A549 (cell line): Measurements from ENCODE around the gene MS4A2. TPM values are rescaled to one million over a fixed set of nuclear protein-coding genes. Genes with fewer than 3 reads are reported as not detected.
"Not testable (repeated sequence)": the region's sequence is repeated elsewhere in the genome, so short reads cannot be mapped to it uniquely, and the experiment has no call there.

Experiments used
- ATAC-seq, 2 experiments: fragments of 200-7000 bp in 1 of 2; fragments of >200 bp in 1 of 2; cut with Nextera tagmentation in 1 of 2; cut with Tn5 transposase in 1 of 2; 3 replicates each; pipeline versions ENCODE4 v1.8.0 to v1.9.1; 2018 to 2020; ENCODE audit warnings: mild to moderate bottlenecking in 1 of 2, moderate library complexity in 1 of 2
- CTCF ChIA-PET: fragments of 300-600 bp; sonication (Branson Sonifier 250); formaldehyde crosslinking; extraction: SDS; loops from one replicate; lab custom pipeline; 2021; ENCODE audit warnings: antibody characterized with exemption, inconsistent platforms; lab: Yijun Ruan, JAX
- POLR2A ChIA-PET: fragments of 350-600 bp; formaldehyde crosslinking; extraction: SDS; loops from one replicate; lab custom pipeline; 2021; ENCODE audit warnings: antibody characterized with exemption, inconsistent platforms; lab: Yijun Ruan, JAX
- DNase-seq, 2 experiments: peaks; one replicate each; pipeline versions ENCODE4 v3.0.0 to v3.0.0-alpha.2; 2011 to 2016; ENCODE audit warnings: low read depth in 1 of 2, low spot score in 1 of 2
- FAIRE-seq: peaks from 2 replicates; lab custom pipeline; 2011; peaks lifted over from hg19 to GRCh38; lab: Jason Lieb, UNC
- H3K27ac ChIP-seq, 2 experiments: fragments of >200 bp; sonication (Bioruptor Twin); formaldehyde crosslinking; 3 replicates each; pipeline ENCODE4 v1.5.1; 2016 to 2017
- H3K4me1 ChIP-seq: fragments of >200 bp; sonication (Bioruptor Twin); formaldehyde crosslinking; 3 replicates; pipeline ENCODE4 v1.6.1; 2016
- H3K4me2 ChIP-seq: fragments of >200 bp; sonication (Bioruptor Twin); formaldehyde crosslinking; 3 replicates; pipeline ENCODE4 v1.6.1; 2016
- H3K4me3 ChIP-seq: fragments of >200 bp; sonication (Bioruptor Twin); formaldehyde crosslinking; 3 replicates; pipeline ENCODE4 v1.5.1; 2016
- H3K9me3 ChIP-seq: fragments of >200 bp; sonication (Bioruptor Twin); formaldehyde crosslinking; 3 replicates; pipeline ENCODE4 v1.6.1; 2016
- BHLHE40 ChIP-seq: IDR thresholded peaks from 2 replicates; pipeline ENCODE4 v1.6.1; 2012; ENCODE audit warnings: low read depth, low read length, inconsistent platforms
- CEBPB ChIP-seq, 2 experiments: fragments of >200 bp in 1 of 2; sonication (Bioruptor Twin) in 1 of 2; formaldehyde crosslinking in 1 of 2; IDR thresholded peaks; 2 replicates each; pipeline ENCODE4 v1.6.1; 2012 to 2016
- E2F6 ChIP-seq: IDR thresholded peaks from 2 replicates; pipeline ENCODE4 v1.6.1; 2012; ENCODE audit warnings: low read depth, borderline replicate concordance
- EHF ChIP-seq: fragments of 250-450 bp; sonication (Bioruptor Pico); IDR thresholded peaks from 2 replicates; pipeline ENCODE4 v1.5.0; 2020; ENCODE audit warnings: mild to moderate bottlenecking
- EHMT2 ChIP-seq: fragments of 200-600 bp; sonication (generic); IDR thresholded peaks from 2 replicates; pipeline ENCODE4 v1.6.1; 2016; ENCODE audit warnings: antibody characterized with exemption, low read depth, mild to moderate bottlenecking, moderate library complexity
- ELK1 ChIP-seq: fragments of 150-350 bp; IDR thresholded peaks from 2 replicates; pipeline ENCODE4 v1.6.1; 2014; ENCODE audit warnings: low read depth, mild to moderate bottlenecking, low read length
- FOSB ChIP-seq: fragments of 250-450 bp; sonication (Bioruptor Pico); IDR thresholded peaks from 2 replicates; pipeline ENCODE4 v1.5.0; 2020; ENCODE audit warnings: mild to moderate bottlenecking, moderate library complexity
- FOSL2 ChIP-seq, 2 experiments: fragments of 450-650 bp in 1 of 2; fragments of >200 bp in 1 of 2; sonication (Bioruptor Twin) in 1 of 2; formaldehyde crosslinking; IDR thresholded peaks; 2 replicates each; pipeline versions ENCODE4 v1.5.0 to v1.6.1; 2016 to 2020; ENCODE audit warnings: mild to moderate bottlenecking in 1 of 2, moderate library complexity in 1 of 2
- HDAC2 ChIP-seq: fragments of 200-600 bp; sonication (generic); IDR thresholded peaks from 2 replicates; pipeline ENCODE4 v1.6.1; 2016
- HOXA7 ChIP-seq: fragments of 250-450 bp; sonication (Bioruptor Pico); IDR thresholded peaks from 2 replicates; pipeline ENCODE4 v1.5.0; 2020; ENCODE audit warnings: mild to moderate bottlenecking, moderate library complexity
- HOXB5 ChIP-seq: fragments of 250-450 bp; sonication (Bioruptor Pico); IDR thresholded peaks from 2 replicates; pipeline ENCODE4 v1.5.0; 2020; ENCODE audit warnings: mild to moderate bottlenecking, moderate library complexity
- JUN ChIP-seq, 2 experiments: fragments of >200 bp; sonication (Bioruptor Twin); formaldehyde crosslinking; IDR thresholded peaks; 2 replicates in 1 of 2; 3 replicates in 1 of 2; pipeline ENCODE4 v1.6.1; 2016 to 2017
- MAFK ChIP-seq: fragments of 450-650 bp; IDR thresholded peaks from 2 replicates; pipeline ENCODE4 v1.6.1; 2014; ENCODE audit not compliant: partially characterized antibody
- MAZ ChIP-seq: fragments of 150-350 bp; IDR thresholded peaks from 2 replicates; pipeline ENCODE4 v1.6.1; 2014; ENCODE audit warnings: antibody characterized with exemption, low read depth, low read length, borderline replicate concordance
- NR3C1 ChIP-seq: fragments of >200 bp; sonication (Bioruptor Twin); formaldehyde crosslinking; IDR thresholded peaks from 3 replicates; pipeline ENCODE4 v1.6.1; 2017
- PBX3 ChIP-seq: IDR thresholded peaks from 2 replicates; pipeline ENCODE4 v1.6.1; 2012
- RARB ChIP-seq: fragments of 250-450 bp; sonication (Bioruptor Pico); IDR thresholded peaks from 2 replicates; pipeline ENCODE4 v1.8.0; 2021; ENCODE audit warnings: mild to moderate bottlenecking, moderate library complexity
- RCOR1 ChIP-seq: fragments of 150-350 bp; IDR thresholded peaks from 2 replicates; pipeline ENCODE4 v1.6.1; 2014; ENCODE audit warnings: antibody characterized with exemption, low read length, low read depth
- REST ChIP-seq: fragments of 200-600 bp; sonication (generic); IDR thresholded peaks from 2 replicates; pipeline ENCODE4 v1.6.1; 2016; ENCODE audit warnings: antibody characterized with exemption, mild to moderate bottlenecking, moderate library complexity
- RFX5 ChIP-seq: fragments of 450-650 bp; IDR thresholded peaks from 2 replicates; pipeline ENCODE4 v1.7.1; 2014; ENCODE audit warnings: antibody characterized with exemption, mild to moderate bottlenecking, moderate library complexity
- RNF2 ChIP-seq: fragments of 200-600 bp; sonication (generic); IDR thresholded peaks from 2 replicates; pipeline ENCODE4 v1.6.1; 2016; ENCODE audit warnings: low read depth, mild to moderate bottlenecking, antibody characterized with exemption, moderate library complexity, borderline replicate concordance
- SMC3 ChIP-seq: fragments of >200 bp; sonication (Bioruptor Twin); formaldehyde crosslinking; IDR thresholded peaks from 3 replicates; pipeline ENCODE4 v1.6.1; 2018; ENCODE audit warnings: inconsistent platforms
- TFCP2L1 ChIP-seq: fragments of 250-450 bp; sonication (Bioruptor Pico); IDR thresholded peaks from 2 replicates; pipeline ENCODE4 v1.5.0; 2021; ENCODE audit warnings: mild to moderate bottlenecking
- ZC3H11A ChIP-seq: fragments of 450-650 bp; IDR thresholded peaks from 2 replicates; pipeline ENCODE4 v1.6.1; 2014; ENCODE audit warnings: antibody characterized with exemption, mild to moderate bottlenecking
- ZNF302 ChIP-seq: fragments of 250-450 bp; sonication (Bioruptor Pico); IDR thresholded peaks from 2 replicates; pipeline ENCODE4 v1.9.0; 2021; ENCODE audit warnings: inconsistent platforms, mild to moderate bottlenecking, moderate library complexity
- WGBS: methylation state at CpG from one replicate; pipeline ENCODE4 v1.1.6; 2017; ENCODE audit errors: missing lambda C conversion rate; 5-methylcytosine and 5-hydroxymethylcytosine counted together
- polyA minus RNA-seq: library from RNA; depleted of rRNA, polyadenylated mRNA; stranded (reverse); fragments of >200 nt; gene quantifications from 2 replicates; pipeline ENCODE4 v1.2.3, GENCODE V29; 2011; rRNA and poly(A)+ RNA removed
- polyA plus RNA-seq, 4 experiments: library from polyadenylated mRNA; depleted of rRNA in 3 of 4; stranded (reverse); fragments of >200 nt; fragmentation: RNase III in 1 of 4; extraction: RNeasy Plus Mini Kit Qiagen cat#74134 plus additional on column Dnase treatment in 1 of 4; gene quantifications; 2 replicates in 3 of 4; 3 replicates in 1 of 4; pipeline ENCODE4 v1.2.3, GENCODE V29; 2011 to 2017

The MS4A2 gene
- not detected in 2 replicates for polyA plus RNA-seq (2011; rRNA removed)
- polyA plus RNA-seq (2012; cell fraction: cytosol; rRNA removed), result not detected in 2 replicates
- polyA plus RNA-seq (2012; cell fraction: nucleus; rRNA removed), result not detected in 2 replicates
- polyA plus RNA-seq (2017; fragmentation: RNase III; extraction: RNeasy Plus Mini Kit Qiagen cat#74134 plus additional on column Dnase treatment), result not detected in 3 replicates
- not detected in 2 replicates for polyA minus RNA-seq

GRCh38 chr11:60088364-60088763 lies at the start of gene MS4A2:
Gene MS4A2 (plus strand): TSS chr11:60088664. CDS start chr11:60088766, 102 bp downstream.
- ChIA-PET CTCF (no interaction called here), POLR2A (no interaction called here)
- Histone ChIP-seq H3K9me3 (no peaks in the 10 kb centered on the region), H3K27ac (no peak within 1 kb of the TSS), H3K4me1 (no peaks in the 10 kb centered on the region), H3K4me2 (no peak within 1 kb of the TSS), H3K4me3 (no peak within 1 kb of the TSS)
- DNase-seq (no peak), ATAC-seq (no peak), FAIRE-seq (no peak)
- WGBS, result 4% methylated on average over 1 of the region's 1 CpG
- TF ChIP-seq PBX3, result no peak
- TF ChIP-seq HOXB5 (CRISPR knock-in tag), result no peak
- no peak for TF ChIP-seq TFCP2L1 (CRISPR knock-in tag)
- TF ChIP-seq RCOR1, result no peak
- TF ChIP-seq ZC3H11A, result no peak
- TF ChIP-seq MAFK, result no peak
- no peak for TF ChIP-seq ELK1
- no peak for TF ChIP-seq EHMT2
- no peak for TF ChIP-seq NR3C1
- TF ChIP-seq RARB, result no peak
- no peak for TF ChIP-seq RNF2
- no peak for TF ChIP-seq HOXA7

- WGBS, result 25% methylated on average over 8 of the region's 8 CpGs
- no peak within 1 kb of the TSS for H3K4me2 ChIP-seq
- no peak within 1 kb of the TSS for H3K27ac ChIP-seq
- FAIRE-seq, result no peak
- no peaks in the 10 kb centered on the region for H3K9me3 ChIP-seq
- no peak within 1 kb of the TSS for H3K4me3 ChIP-seq
- DNase-seq, result no peak
- H3K4me1 ChIP-seq, result no peaks in the 10 kb centered on the region
- TF ChIP-seq CEBPB (IDR thresholded peaks at IDR 0.05) (no peak), ZNF302 (no peak), MAZ (no peak), EHF (CRISPR knock-in tag) (no peak), FOSB (no peak), SMC3 (no peak), HDAC2 (no peak), REST (no peak), RFX5 (no peak), BHLHE40 (no peak), RARB (no peak), FOSL2 (IDR thresholded peaks at IDR 0.05) (no peak), FOSL2 (CRISPR knock-in tag; IDR thresholded peaks at IDR 0.05) (no peak), PBX3 (no peak), E2F6 (no peak), JUN (IDR thresholded peaks at IDR 0.05) (no peak)
- POLR2A ChIA-PET, result no interaction called here
- CTCF ChIA-PET, result no interaction called here
- ATAC-seq, result no peak
Measured at GRCh38 chr11:60040109-60040508, 48.4 kb upstream of the MS4A2 start, which contains the start of gene OOSP2. Gene OOSP2 (plus strand): TSS chr11:60040409. CDS start chr11:60040460, 51 bp downstream.

- FAIRE-seq, H3K4me2 ChIP-seq, CTCF ChIA-PET, DNase-seq, H3K27ac ChIP-seq, H3K4me1 ChIP-seq, POLR2A ChIA-PET, H3K4me3 ChIP-seq, ATAC-seq, H3K9me3 ChIP-seq: not testable (repeated sequence)
Measured at GRCh38 chr11:60050422-60050821, 38.0 kb upstream of the MS4A2 start.

- not testable (repeated sequence) for DNase-seq, FAIRE-seq
- 48% methylated on average over 3 of the region's 3 CpGs for WGBS
Measured at GRCh38 chr11:60050839-60051238, 37.6 kb upstream of the MS4A2 start.

More at GRCh38 chr11:60050839-60051238, 37.6 kb upstream of the MS4A2 start:
- H3K4me3 ChIP-seq, H3K4me1 ChIP-seq, H3K4me2 ChIP-seq, POLR2A ChIA-PET, H3K27ac ChIP-seq, ATAC-seq, H3K9me3 ChIP-seq, CTCF ChIA-PET: not testable (repeated sequence)
